ENCODE results near the gene ERI3. TPM values are rescaled to one million over a fixed set of nuclear protein-coding genes. Genes with fewer than 3 reads are reported as not detected.

ERI3 gene
- total RNA-seq, 1 experiment from 2014 or later, result 74.7 TPM

- no peaks in the 10 kb centered on the region for H3K4me1 Mint-ChIP-seq
- TF ChIP-seq, protein P1, sequence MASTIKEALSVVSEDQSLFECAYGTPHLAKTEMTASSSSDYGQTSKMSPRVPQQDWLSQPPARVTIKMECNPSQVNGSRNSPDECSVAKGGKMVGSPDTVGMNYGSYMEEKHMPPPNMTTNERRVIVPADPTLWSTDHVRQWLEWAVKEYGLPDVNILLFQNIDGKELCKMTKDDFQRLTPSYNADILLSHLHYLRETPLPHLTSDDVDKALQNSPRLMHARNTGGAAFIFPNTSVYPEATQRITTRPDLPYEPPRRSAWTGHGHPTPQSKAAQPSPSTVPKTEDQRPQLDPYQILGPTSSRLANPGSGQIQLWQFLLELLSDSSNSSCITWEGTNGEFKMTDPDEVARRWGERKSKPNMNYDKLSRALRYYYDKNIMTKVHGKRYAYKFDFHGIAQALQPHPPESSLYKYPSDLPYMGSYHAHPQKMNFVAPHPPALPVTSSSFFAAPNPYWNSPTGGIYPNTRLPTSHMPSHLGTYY (CRISPR knock-in tag; IDR thresholded peaks at IDR 0.05), result no peak
- TF ChIP-seq, protein P2, sequence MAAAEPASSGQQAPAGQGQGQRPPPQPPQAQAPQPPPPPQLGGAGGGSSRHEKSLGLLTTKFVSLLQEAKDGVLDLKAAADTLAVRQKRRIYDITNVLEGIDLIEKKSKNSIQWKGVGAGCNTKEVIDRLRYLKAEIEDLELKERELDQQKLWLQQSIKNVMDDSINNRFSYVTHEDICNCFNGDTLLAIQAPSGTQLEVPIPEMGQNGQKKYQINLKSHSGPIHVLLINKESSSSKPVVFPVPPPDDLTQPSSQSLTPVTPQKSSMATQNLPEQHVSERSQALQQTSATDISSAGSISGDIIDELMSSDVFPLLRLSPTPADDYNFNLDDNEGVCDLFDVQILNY (CRISPR knock-in tag; IDR thresholded peaks at IDR 0.05), result no peak
- no peak for TF ChIP-seq JUN (CRISPR knock-in tag; IDR thresholded peaks at IDR 0.05)
- TF ChIP-seq NFATC4 (CRISPR knock-in tag; IDR thresholded peaks at IDR 0.05), result no peak
- TF ChIP-seq GTF2I (CRISPR knock-in tag; conservative IDR thresholded peaks at IDR 0.05), result no peak
- no peak for TF ChIP-seq CREB1 (CRISPR knock-in tag; IDR thresholded peaks at IDR 0.05)
- TF ChIP-seq RELA (CRISPR knock-in tag; IDR thresholded peaks at IDR 0.05; ENCODE audit: borderline replicate concordance), result no peak
- TF ChIP-seq ETV6 (CRISPR knock-in tag; IDR thresholded peaks at IDR 0.05), result no peak
- TF ChIP-seq, protein P3, sequence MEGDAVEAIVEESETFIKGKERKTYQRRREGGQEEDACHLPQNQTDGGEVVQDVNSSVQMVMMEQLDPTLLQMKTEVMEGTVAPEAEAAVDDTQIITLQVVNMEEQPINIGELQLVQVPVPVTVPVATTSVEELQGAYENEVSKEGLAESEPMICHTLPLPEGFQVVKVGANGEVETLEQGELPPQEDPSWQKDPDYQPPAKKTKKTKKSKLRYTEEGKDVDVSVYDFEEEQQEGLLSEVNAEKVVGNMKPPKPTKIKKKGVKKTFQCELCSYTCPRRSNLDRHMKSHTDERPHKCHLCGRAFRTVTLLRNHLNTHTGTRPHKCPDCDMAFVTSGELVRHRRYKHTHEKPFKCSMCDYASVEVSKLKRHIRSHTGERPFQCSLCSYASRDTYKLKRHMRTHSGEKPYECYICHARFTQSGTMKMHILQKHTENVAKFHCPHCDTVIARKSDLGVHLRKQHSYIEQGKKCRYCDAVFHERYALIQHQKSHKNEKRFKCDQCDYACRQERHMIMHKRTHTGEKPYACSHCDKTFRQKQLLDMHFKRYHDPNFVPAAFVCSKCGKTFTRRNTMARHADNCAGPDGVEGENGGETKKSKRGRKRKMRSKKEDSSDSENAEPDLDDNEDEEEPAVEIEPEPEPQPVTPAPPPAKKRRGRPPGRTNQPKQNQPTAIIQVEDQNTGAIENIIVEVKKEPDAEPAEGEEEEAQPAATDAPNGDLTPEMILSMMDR (IDR thresholded peaks at IDR 0.05), result no peak
- POLR2A ChIA-PET, result no interaction called here
- H3K27ac Mint-ChIP-seq, result no peak overlapping the region
- CTCF ChIA-PET, result no interaction called here
- peaks cover 15% of the 10 kb centered on the region for H3K27me3 Mint-ChIP-seq (ENCODE audit: low read depth)
- no peak for ATAC-seq
- H3K36me3 Mint-ChIP-seq, result peaks cover 35% of the 10 kb centered on the region
- DNase-seq (ENCODE audit: low spot score), result no peak
- H3K9me3 Mint-ChIP-seq, result peaks cover 43% of the 10 kb centered on the region
- H3K4me3 Mint-ChIP-seq, result no peak overlapping the region
Observed at GRCh38 chr1:44174630-44175029, 180.4 kb downstream of the ERI3 start.

Other genes with a start within 250 kb of the ERI3 start
- gene KLF17, start 236.4 kb downstream of the ERI3 start, total RNA-seq (2021), result not detected in 3 replicates
- 0.05 to 0.09 TPM (median 0.09 TPM) in 3 replicates for gene KLF18, start 213.6 kb downstream of the ERI3 start, total RNA-seq (2021)
- gene DMAP1, start 141.8 kb downstream of the ERI3 start, total RNA-seq (2021), result 40.9 to 44.4 TPM (median 42.3 TPM) in 3 replicates
- 117 to 128 TPM (median 124 TPM) in 3 replicates for gene RNF220, start 50.0 kb upstream of the ERI3 start, total RNA-seq (2021)

Data from WTC11 (cell line).